Osteoblast (primary cell): ENCODE measurements around the gene MEGF9. TPM values are rescaled to one million over a fixed set of nuclear protein-coding genes. Genes with fewer than 3 reads are reported as not detected.
"Not testable (repeated sequence)": the region's sequence is repeated elsewhere in the genome, so short reads cannot be mapped to it uniquely, and the experiment has no call there.

ENCODE experiments used
- DNase-seq: peaks from one replicate; pipeline ENCODE4 v3.0.0; 2011; ENCODE audit warnings: low spot score, mixed read lengths; ENCODE audit not compliant: insufficient read length; ENCODE audit errors: missing footprints
- H2AFZ ChIP-seq: 2 replicates; pipeline ENCODE4 v1.6.0; 2011; ENCODE audit warnings: mild to moderate bottlenecking, low read length
- H3K27ac ChIP-seq: 2 replicates; pipeline ENCODE4 v1.5.1; 2011; ENCODE audit warnings: mild to moderate bottlenecking, low read depth, low read length, moderate library complexity
- H3K27me3 ChIP-seq: 2 replicates; pipeline ENCODE4 v1.6.0; 2012; ENCODE audit warnings: mild to moderate bottlenecking, control low read depth, inconsistent platforms, low read length, moderate library complexity; ENCODE audit not compliant: insufficient read depth
- H3K36me3 ChIP-seq: 2 replicates; pipeline ENCODE4 v1.5.1; 2011; ENCODE audit warnings: mild to moderate bottlenecking, low read length, control low read depth, moderate library complexity; ENCODE audit not compliant: insufficient read depth
- H3K4me1 ChIP-seq: 2 replicates; pipeline ENCODE4 v1.5.1; 2011; ENCODE audit warnings: mild to moderate bottlenecking, low read length, control low read depth, moderate library complexity; ENCODE audit not compliant: insufficient read depth
- H3K4me2 ChIP-seq: 2 replicates; pipeline ENCODE4 v1.6.0; 2011; ENCODE audit warnings: mild to moderate bottlenecking, low read length; ENCODE audit not compliant: insufficient read depth
- H3K4me3 ChIP-seq: fragments of 200-600 bp; sonication (generic); 3 replicates; pipeline ENCODE4 v1.5.1; 2012; ENCODE audit warnings: mild to moderate bottlenecking, low read length, inconsistent platforms; ENCODE audit not compliant: insufficient read depth
- H3K79me2 ChIP-seq: 2 replicates; pipeline ENCODE4 v1.6.0; 2012; ENCODE audit warnings: mild to moderate bottlenecking, low read length, control low read depth, inconsistent platforms; ENCODE audit not compliant: insufficient read depth
- H3K9me3 ChIP-seq: 2 replicates; pipeline ENCODE4 v1.5.1; 2011; ENCODE audit warnings: low read depth, low read length, control low read depth
- H4K20me1 ChIP-seq: 2 replicates; pipeline ENCODE4 v1.6.0; 2012; ENCODE audit warnings: mild to moderate bottlenecking, low read length, control low read depth; ENCODE audit not compliant: insufficient read depth
- CTCF ChIP-seq: IDR thresholded peaks from 2 replicates; pipeline ENCODE4 v1.5.1; 2011; ENCODE audit warnings: mild to moderate bottlenecking, low read depth, low read length, moderate library complexity; ENCODE audit errors: extremely low read depth
- total RNA-seq: library from RNA; depleted of rRNA; stranded (reverse); fragments of >200 nt; gene quantifications from 2 replicates; pipeline ENCODE4 v1.2.3, GENCODE V29; 2012

Gene MEGF9
- total RNA-seq, 1 donor: 10.9 TPM

- Histone ChIP-seq H3K9me3 (no peaks in the 10 kb centered on the region), H3K4me1 (no peaks in the 10 kb centered on the region), H3K79me2 (no peaks in the 10 kb centered on the region), H3K27ac (no peak overlapping the region), H4K20me1 (no peaks in the 10 kb centered on the region), H3K36me3 (no peaks in the 10 kb centered on the region), H2AFZ (no peak overlapping the region), H3K4me3 (no peak overlapping the region), H3K27me3 (no peaks in the 10 kb centered on the region), H3K4me2 (no peak overlapping the region)
- no peak for TF ChIP-seq CTCF
- no peak for DNase-seq
Observed at GRCh38 chr9:120642129-120642770, 72.0 kb downstream of the MEGF9 start.

GRCh38 chr9:120640874-120641273 is 73.4 kb downstream of the MEGF9 start:
- H4K20me1 ChIP-seq, H3K36me3 ChIP-seq, H3K27me3 ChIP-seq, H3K79me2 ChIP-seq, H3K27ac ChIP-seq, H3K9me3 ChIP-seq, H3K4me1 ChIP-seq, H3K4me3 ChIP-seq, DNase-seq, H2AFZ ChIP-seq, H3K4me2 ChIP-seq: not testable (repeated sequence)

- TF ChIP-seq CTCF: no peak
- DNase-seq: no peak
- Histone ChIP-seq H3K36me3 (no peaks in the 10 kb centered on the region), H3K4me3 (no peak overlapping the region), H3K4me2 (no peak overlapping the region), H3K27ac (no peak overlapping the region), H3K27me3 (no peaks in the 10 kb centered on the region), H4K20me1 (no peaks in the 10 kb centered on the region), H3K79me2 (no peaks in the 10 kb centered on the region), H3K9me3 (no peaks in the 10 kb centered on the region), H3K4me1 (no peaks in the 10 kb centered on the region), H2AFZ (no peak overlapping the region)
Observed at GRCh38 chr9:120640380-120640779, 73.9 kb downstream of the MEGF9 start.

GRCh38 chr9:120637919-120638318 is 76.4 kb downstream of the MEGF9 start:
- Histone ChIP-seq H2AFZ (no peak overlapping the region), H3K36me3 (no peaks in the 10 kb centered on the region), H3K4me1 (no peaks in the 10 kb centered on the region), H3K4me3 (no peak overlapping the region), H3K9me3 (no peaks in the 10 kb centered on the region), H3K79me2 (no peaks in the 10 kb centered on the region), H3K4me2 (no peak overlapping the region), H4K20me1 (no peaks in the 10 kb centered on the region), H3K27ac (no peak overlapping the region), H3K27me3 (no peaks in the 10 kb centered on the region)
- TF ChIP-seq CTCF: no peak
- DNase-seq: no peak
